ENCODE measurements around the gene SLC12A8. TPM values are rescaled to one million over a fixed set of nuclear protein-coding genes. Genes with fewer than 3 reads are reported as not detected.
A peak's percentile ranks its signal among the peaks of the same experiment; 100 is the strongest.

Gene SLC12A8
- total and polyA plus RNA-seq, 12 donors = 1.0 to 5.9 (median 1.8) TPM

- peak in 1 of 7 donors; percentile 19 for DNase-seq
- no peaks in the 10 kb centered on the region for H3K27me3 ChIP-seq
- intact Hi-C loops (cut with DNase I) = no loop called here
- H3K4me3 ChIP-seq = no peak overlapping the region
- 79 to 87% (median 84%) methylated on average over 1 of the region's 1 CpG for WGBS, 4 donors
- TF ChIP-seq POLR2A (IDR thresholded peaks at IDR 0.05) = no peak
- TF ChIP-seq CTCF (IDR thresholded peaks at IDR 0.05) = no peak
- H3K36me3 ChIP-seq (replicated peaks in 1 of 2) = no peaks in the 10 kb centered on the region
- H3K4me1 ChIP-seq (replicated peaks in 1 of 2) = peaks cover 11 to 12% of the 10 kb centered on the region in 2 donors
- H3K9me3 ChIP-seq (replicated peaks in 1 of 3) = no peaks in the 10 kb centered on the region
- no peak overlapping the region for H3K27ac ChIP-seq
These were observed 60.6 kb downstream of the SLC12A8 start for GRCh38 chr3:125151916-125152315.

- H3K4me3 ChIP-seq = no peak overlapping the region
- TF ChIP-seq POLR2A (IDR thresholded peaks at IDR 0.05) = no peak
- no peak for TF ChIP-seq CTCF (IDR thresholded peaks at IDR 0.05)
- no peaks in the 10 kb centered on the region for H3K36me3 ChIP-seq (replicated peaks in 1 of 2)
- no peaks in the 10 kb centered on the region for H3K9me3 ChIP-seq (replicated peaks in 1 of 3)
- no peak overlapping the region for H3K27ac ChIP-seq
- no peak for DNase-seq
- H3K4me1 ChIP-seq (replicated peaks in 1 of 2) = peaks cover 16% of the 10 kb centered on the region in 2 donors
- intact Hi-C loops (cut with DNase I) = no loop called here
- WGBS, 4 donors = 76 to 86% (median 77%) methylated on average over 9 of the region's 9 CpGs
- no peaks in the 10 kb centered on the region for H3K27me3 ChIP-seq
These were observed 61.1 kb downstream of the SLC12A8 start for GRCh38 chr3:125151442-125151817.

GRCh38 chr3:125150525-125151441 lies 61.8 kb downstream of the SLC12A8 start:
- no peak overlapping the region for H3K4me3 ChIP-seq
- no peaks in the 10 kb centered on the region for H3K36me3 ChIP-seq (replicated peaks in 1 of 2)
- no peaks in the 10 kb centered on the region for H3K9me3 ChIP-seq (replicated peaks in 1 of 3)
- H3K27ac ChIP-seq = no peak overlapping the region
- intact Hi-C loops (cut with DNase I) = no loop called here
- H3K27me3 ChIP-seq = no peaks in the 10 kb centered on the region
- peak in 4 of 7 donors; percentile 46 to 80 (median 78) for DNase-seq
- 70 to 88% (median 79%) methylated on average over 14 of the region's 14 CpGs for WGBS, 4 donors
- TF ChIP-seq CTCF (IDR thresholded peaks at IDR 0.05) = peak; percentile 45 to 61 (median 54)
- TF ChIP-seq POLR2A (IDR thresholded peaks at IDR 0.05) = no peak
- H3K4me1 ChIP-seq (replicated peaks in 1 of 2) = peaks cover 16 to 17% of the 10 kb centered on the region in 2 donors

- no peaks in the 10 kb centered on the region for H3K36me3 ChIP-seq (replicated peaks in 1 of 2)
- no peak for DNase-seq
- intact Hi-C loops (cut with DNase I) = loop anchor here (10.0 kb wide), 2 partner anchors 145 to 155 kb away; no protein-coding TSS in a partner anchor
- no peak overlapping the region for H3K4me3 ChIP-seq
- H3K27ac ChIP-seq = no peak overlapping the region
- H3K27me3 ChIP-seq = no peaks in the 10 kb centered on the region
- TF ChIP-seq CTCF (IDR thresholded peaks at IDR 0.05) (no peak), POLR2A (IDR thresholded peaks at IDR 0.05) (no peak)
- no peaks in the 10 kb centered on the region for H3K9me3 ChIP-seq (replicated peaks in 1 of 3)
- H3K4me1 ChIP-seq (replicated peaks in 1 of 2) = peaks cover 16 to 25% of the 10 kb centered on the region in 2 donors
These were observed 63.1 kb downstream of the SLC12A8 start for GRCh38 chr3:125149462-125149861.

All from adrenal gland (tissue), 12 donors.